ENCODE measurements around the gene MISP.
A peak's percentile ranks its signal among the peaks of the same experiment; 100 is the strongest.

The MISP gene

DNA sequence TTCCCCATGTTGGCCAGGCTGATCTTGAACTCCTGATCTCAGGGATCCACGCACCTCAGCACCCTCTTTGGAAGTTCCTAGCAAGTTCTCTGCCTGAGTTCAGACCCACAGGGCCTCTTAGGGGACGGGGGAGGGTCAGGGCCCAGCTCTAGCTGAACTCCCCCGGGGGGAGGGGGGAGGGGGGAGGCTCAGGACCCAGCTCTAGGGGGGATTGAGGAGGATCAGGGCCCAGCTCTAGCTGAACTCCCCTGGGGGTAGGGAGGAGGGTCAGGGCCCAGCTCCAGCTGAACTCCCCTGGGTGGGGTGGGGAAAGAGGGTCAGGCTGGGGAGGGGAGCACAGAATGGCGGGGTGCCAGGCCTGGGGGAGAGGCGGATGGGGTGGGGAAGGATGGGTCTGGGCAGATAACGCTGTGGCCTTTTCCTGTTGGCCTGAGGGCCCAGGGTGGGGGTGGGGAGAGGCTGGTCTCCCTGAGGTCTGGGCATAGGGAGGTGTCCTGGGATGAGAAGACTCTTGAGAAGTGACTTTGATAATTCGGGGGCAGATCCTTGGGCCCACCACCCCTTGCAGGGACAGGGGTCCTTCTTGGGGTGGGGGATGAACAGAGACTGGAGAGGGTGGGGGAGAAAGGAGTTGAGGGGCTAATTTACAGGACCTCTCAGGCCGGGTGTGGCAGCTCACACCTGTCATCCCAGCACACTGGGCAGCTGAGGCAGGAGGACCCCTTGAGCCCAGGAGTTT lies 40.8 kb downstream of the MISP start:
- peak overlapping the region in 11 of 21 experiments; percentile 28 to 73 (median 52) for H3K27ac ChIP-seq
- H3K4me3 ChIP-seq = no peak overlapping the region

DNA sequence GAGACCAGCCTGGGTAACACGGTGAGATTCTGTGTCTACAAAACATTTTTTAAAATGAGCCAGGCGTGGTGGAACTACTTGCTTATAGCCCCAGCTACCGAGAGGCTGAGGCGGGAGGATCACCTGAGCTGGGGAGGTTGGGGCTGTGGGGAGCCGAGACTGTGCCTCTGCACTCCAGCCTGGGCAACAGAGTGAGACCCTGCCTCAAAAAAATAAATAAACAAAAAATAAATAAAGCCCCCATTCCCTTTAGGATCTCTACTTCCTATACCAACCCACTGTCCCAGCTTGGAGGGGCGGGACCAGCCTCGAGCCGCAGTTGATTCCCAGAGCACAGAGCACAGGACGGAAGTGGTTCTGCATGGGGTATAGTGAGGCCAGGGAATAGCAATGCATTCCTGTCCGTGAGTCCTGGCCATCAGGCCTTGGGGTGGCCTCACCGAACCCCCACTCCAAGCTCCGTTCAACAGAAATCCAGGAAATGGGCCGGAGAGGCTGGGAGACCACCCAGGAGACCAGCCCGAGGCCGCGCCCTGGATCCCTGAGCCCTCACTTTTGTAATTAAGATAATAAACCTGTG lies 41.5 kb downstream of the MISP start:
- Histone ChIP-seq H3K4me3 (no peak overlapping the region), H3K27ac (peak overlapping the region in 10 of 21 experiments; percentile 16 to 73 (median 50))

DNA sequence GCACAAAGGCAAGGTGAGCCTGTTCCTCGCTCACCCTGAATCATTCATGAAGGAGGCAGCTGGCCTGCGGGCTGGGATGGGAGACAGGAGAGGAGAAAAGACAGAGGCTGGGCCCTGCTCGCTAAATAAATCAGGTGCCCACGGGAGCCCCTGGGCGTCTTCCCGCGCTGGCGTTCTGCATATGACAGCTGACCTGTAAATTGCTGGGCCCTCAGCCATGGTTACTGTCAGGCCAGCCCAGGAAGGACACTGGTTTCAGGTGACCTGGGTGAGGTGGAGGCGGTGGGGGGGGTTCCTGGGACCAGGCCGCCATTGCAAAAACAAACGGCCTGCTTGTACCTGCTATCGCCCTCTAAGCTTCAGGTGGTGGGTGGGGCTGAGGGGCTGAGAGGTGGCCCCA lies 42.9 kb downstream of the MISP start:
- Histone ChIP-seq H3K27ac (no peak overlapping the region), H3K4me3 (no peak overlapping the region)

DNA sequence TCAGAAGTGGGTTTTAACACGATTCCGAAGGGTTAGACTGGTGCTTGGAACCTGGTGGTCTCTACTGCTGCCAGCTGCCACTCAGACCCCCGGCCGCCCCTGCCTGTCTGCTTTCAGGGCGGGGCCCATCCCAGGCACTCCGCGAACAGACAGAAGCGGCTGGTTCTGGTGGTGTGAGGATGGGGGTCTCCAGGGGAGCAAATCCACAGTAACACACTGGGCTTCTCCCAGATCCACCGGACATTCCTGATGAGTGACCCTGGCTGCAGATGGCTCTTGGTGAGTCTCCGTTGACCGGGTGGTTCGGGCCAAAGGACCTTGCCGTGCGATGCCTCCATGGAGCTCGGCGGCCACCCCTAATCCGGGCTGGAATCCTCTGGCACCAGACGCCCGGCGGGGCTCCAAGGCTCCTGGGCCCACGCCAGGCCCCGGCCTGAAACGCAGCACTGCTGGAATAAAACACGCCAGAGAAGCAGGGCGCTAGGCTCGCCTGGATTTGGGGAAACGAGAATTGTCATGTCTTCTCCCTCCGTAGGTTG lies 44.2 kb downstream of the MISP start:
- Histone ChIP-seq H3K27ac (peak overlapping the region in 7 of 21 experiments; percentile 3 to 73 (median 37)), H3K4me3 (no peak overlapping the region)

DNA sequence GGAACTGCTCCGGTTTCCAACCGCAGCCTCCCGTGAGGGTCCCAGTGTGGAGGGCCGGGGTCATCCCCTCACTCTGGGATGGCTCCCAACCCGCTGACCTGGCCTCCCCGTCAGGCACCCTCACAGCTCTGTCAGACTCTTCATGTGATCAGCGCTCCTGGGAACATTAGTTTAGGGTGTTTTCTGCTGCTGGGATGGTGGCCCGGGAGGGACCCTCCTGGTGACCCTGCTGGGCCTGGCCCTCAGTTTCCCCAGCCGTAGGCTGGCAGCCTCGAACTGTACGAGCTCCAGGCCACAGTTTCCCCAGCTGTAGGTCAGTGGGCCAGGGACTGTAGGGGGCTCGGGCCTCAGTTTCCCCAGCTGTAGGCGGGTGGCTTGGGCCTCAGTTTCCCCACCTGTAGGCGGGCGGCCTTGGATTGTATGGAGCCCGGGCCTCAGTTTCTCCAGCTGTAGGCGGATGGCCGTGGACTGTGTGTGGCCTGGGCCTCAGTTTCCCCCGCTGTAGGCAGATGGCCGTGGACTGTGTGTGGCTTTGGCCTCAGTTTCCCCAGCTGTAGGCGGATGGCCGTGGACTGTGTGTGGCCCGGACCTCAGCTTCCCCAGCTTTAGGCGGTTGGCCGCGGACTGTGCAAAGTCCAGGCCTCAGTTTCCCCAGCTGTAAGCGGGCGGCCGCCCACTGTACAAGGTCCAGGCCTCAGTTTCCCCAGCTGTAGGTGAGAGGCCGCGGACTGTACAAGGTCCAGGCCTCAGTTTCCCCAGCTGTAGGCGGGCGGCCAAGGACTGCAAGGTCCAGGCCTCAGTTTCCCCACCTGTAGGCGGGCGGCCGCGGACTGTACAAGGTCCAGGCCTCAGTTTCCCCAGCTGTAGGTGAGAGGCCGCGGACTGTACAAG lies 45.0 kb downstream of the MISP start:
- Histone ChIP-seq H3K27ac (peak overlapping the region; percentile 56 to 97 (median 86)), H3K4me3 (peak overlapping the region; percentile 56 to 97 (median 62))

DNA sequence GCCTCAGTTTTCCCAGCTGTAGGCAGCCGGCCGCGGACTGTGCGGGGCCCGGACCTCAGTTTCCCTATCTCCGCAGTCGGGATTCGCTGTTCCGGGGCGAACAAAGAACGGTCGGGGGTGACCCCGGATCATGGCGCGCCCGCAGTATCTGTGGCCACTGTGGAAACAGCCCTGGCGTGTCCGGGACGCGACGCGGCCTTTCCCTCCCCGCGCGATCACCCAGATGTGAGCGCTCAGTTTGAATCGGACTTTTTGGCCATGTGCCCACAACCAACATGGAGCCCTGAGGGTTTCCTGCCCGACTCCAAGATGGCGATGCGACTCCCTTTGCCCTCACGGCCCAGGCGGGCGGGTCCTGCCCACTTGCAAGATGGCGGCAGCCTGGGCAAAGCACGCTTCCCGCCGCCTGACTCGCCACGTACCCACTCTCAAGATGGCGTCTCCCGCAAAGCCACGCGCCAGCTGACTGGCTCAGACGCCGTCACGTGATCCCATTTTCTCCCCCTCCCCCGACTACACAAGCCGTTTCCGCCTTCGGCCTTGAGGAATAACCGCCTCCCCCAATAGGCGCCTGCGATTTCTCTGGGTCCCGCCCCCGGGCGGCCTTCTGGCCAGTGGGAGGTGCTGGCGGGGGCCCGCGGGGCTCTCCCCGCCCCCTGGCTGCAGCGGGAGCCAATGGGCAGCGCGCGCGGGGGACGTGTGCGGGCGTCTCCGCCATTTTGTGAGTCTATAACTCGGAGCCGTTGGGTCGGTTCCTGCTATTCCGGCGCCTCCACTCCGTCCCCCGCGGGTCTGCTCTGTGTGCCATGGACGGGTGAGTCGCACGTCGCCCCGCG lies 46.0 kb downstream of the MISP start, which contains the start of gene PTBP1:
TSS of gene PTBP1 (plus strand) at position 761 of the 836 bp plus-strand sequence. CDS start at position 807, 46 bp downstream.
- peak within 1 kb of the TSS; percentile 73 to 99 (median 95) for H3K4me3 ChIP-seq
- peak within 1 kb of the TSS; percentile 92 to 100 (median 98) for H3K27ac ChIP-seq

DNA sequence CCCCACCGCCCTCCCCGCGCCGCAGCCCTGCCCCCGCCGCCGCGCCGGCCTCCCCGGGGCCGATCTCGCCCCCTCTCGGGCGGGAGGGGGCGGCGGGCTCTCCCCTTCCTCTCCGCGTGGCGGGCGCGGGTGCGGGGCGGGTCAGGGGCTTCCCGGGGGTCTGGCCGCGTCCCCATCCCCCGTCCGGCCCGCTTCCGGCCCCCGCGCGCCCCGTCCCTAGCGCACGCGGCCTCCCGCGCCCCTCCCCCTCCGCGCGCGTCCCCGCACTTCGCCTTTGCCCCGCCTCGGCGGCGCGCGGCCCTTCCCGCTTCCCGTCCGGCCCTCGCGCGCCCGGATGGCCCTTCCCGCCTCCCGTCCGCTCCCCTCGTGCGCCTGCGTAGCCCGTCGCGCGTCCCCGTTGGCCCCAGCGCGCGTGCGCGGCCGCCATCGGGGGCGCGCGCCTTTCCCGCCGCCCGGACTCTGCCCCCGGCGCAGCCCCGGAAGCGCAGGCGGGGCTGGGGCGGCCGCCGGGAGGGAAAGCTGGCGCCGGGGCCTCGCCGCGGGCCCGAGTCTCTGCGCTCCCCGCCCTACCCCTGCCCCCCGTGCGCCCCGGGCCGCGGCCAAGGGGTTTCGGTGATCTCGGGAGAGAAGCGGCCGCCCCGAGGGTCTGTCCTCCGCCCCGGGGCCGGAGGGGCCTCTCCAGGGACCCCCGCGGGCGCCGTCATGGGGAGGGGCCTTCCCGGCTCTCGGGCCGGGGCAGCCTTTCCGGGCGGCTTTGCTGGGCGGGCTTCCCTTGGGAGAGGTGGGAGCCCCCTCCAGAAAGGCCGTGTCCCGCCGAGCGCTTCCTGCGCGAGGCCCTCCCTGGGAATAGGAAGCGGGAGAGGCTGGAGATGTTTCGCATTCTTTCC lies 46.9 kb downstream of the MISP start:
- H3K4me3 ChIP-seq = peak overlapping the region; percentile 73 to 99 (median 95)
- H3K27ac ChIP-seq = peak overlapping the region; percentile 92 to 100 (median 98)

DNA sequence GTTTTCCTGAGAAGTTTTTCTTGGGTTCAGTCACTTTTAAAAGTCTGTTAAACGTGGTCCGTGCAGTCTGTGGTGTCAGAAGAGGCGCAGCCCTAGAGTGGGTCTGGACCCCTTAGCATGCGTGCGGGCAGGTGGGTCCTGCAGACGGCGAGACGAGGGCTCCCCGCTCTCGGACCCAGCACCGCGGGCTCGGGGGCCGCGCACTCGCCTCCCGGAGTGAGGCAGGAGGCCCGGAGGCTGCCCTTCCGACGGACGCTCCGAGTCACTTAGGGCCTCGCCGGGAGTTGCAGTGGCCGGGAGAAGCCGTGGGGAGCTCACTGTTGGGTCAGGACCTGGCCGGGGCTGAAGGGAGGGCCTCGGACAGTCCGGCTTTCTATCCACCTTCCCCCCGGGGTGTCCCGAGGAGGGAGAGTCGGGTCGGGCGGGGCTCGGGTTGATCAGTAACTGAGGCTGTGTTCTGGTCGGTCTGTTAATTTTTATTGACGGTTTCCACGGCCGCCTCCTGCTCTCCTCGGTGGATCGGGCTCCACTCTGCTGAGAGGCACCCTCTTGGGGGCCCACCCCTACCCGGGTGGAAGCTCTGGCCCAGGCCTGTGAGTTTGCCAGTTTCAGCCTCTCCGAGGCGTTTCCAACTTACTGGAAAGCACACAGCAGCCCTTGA lies 47.6 kb downstream of the MISP start:
- H3K27ac ChIP-seq = peak overlapping the region; percentile 92 to 100 (median 98)
- H3K4me3 ChIP-seq = peak overlapping the region; percentile 73 to 99 (median 95)

DNA sequence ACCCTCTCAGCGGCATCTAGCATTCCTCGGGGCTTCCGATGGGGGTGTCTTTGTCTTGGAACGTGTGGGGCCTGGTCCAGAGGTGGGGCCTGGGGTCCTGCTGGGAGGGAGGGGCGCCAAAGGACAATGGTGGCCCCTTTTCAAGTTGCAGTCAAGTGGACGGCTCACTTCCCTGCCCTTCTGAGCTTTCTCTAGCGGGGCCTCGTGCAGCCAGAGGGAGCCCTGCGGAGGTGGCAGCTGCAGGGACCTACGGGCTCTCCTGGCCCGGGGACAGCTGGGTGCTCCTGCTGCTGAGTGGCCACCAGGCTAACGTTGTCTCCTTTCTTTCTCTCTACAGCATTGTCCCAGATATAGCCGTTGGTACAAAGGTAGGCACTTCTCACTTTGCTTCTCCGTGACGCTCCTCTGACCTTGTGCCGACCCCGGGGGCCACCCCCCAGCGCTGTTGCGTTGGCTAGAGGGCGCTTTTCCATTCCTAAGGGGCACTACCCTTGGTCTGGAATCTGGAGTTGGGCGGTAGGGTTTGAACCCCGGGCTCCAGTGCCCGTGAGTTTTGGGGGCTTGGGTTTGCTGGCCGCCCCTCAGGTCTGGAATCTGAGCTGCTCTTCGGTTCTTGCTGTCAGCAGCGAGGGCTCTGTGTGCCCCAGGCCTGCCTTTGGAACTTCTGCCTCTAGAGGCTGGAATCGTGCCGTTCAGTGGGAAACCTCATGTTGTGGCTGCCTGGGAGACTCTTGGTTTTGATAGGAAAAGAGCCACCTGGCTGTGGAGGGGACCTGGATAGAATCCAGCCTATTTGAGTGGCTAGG lies 48.4 kb downstream of the MISP start:
- Histone ChIP-seq H3K27ac (peak overlapping the region in 20 of 21 experiments; percentile 92 to 100 (median 98)), H3K4me3 (peak overlapping the region; percentile 73 to 99 (median 95))

DNA sequence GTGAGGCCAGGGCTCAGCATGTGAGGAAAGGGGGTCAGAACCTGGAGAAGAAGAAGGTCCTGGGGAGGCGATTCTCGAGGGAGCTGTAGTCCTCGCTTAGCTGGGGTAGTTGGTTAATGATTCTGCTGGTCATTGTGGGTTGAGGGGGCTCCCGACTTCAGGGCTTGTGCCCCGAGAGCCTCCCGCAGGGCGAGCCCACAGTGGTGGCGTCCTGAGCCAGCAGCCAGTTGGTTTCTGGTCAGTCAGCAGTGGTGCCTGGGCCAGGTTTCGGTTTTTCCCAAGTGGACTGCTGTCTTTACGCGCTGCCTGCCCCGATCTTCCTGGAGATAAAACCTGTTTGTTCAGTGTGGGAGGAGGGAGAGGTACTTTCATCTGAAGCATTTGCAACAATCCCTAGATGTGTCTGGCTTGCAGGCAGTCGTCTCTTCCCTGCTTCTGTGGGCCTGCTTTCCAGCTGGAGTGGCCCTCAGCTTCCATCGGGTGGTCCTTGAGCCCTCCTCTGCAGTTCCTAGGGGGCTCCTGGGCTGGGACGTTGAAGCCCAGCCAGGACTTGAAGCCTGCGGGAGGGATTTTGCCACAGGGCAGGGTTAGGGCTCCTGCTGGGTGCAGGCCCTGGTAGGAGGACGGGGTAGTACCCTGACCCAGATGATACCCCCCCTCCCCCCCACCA lies 49.6 kb downstream of the MISP start:
- Histone ChIP-seq H3K27ac (peak overlapping the region in 20 of 21 experiments; percentile 8 to 100 (median 66)), H3K4me3 (peak overlapping the region in 5 of 7 experiments; percentile 4 to 30 (median 10))

DNA sequence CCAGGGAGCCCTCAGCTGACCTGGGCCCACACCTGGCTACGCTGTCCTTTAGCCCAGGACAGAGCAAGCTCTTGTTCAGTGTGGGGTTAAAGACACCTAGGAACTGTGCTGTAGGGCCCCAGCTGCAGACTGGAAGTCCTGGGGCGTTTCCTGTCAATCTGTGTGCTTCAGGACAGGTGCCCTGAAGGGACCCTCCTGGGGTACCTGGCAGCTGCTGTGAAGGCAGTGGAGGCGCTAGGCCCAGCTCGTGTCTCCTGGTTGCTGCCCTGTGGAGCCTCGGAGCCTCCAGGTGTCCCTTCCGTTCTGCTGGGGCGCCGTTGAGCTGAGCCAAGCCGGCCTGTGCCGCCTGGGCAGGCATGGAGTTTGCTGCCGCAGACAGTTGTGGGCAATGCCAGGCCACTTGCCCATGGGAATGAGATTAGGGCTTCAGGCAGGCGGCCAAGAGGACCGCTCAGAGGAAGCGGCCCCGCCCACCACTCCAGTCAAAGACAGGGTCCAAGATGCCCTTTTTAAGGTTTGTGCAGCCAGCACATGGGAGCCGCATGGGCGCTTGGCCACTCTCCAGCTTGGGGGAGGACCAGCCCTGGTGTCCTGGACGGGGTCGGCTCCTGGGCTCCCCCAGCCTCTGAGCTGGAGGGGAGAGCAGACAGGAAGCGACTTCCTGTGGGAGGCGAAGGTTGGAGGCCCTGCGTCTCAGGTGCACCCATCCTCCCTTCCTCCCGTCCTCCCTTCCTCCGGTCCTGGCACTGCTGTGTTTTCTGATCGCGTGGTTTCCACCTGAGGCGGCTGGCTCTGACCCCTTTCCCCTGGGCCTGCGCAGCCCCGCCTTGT lies 50.3 kb downstream of the MISP start:
- Histone ChIP-seq H3K4me3 (peak overlapping the region in 6 of 7 experiments; percentile 4 to 30 (median 10)), H3K27ac (peak overlapping the region in 20 of 21 experiments; percentile 6 to 99 (median 62))

DNA sequence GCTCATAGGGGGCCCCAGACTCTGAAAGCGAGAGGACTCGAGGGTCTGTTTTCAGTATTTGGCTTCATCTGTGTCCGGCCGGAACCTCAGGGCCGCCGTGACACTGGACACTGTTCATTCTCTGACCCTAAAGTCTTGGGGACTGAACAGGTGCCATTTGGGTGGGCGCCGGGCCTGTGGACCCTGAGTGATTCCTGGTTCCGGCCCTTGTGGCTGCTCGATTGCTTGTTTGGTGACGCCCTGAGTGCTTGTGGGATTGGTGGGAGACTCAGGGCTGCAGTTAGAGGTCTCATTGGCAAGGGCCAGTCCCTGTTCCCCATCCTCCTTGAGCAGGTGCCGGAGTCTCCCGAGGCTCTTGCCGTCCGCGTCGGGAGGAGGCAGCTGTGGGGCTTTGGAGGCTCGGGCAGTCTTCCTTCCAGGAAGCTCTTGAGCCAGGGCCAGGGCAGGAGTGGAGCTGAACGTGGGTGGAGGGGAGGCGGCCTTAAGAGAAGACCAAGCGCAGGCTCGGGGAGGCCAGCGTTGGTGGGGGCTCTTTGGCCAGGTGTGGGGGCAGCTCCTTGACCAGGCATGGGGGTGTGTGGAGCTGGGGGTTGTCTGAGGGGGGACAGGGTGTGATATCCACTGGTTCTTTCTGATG lies 51.1 kb downstream of the MISP start:
- H3K4me3 ChIP-seq = peak overlapping the region in 4 of 7 experiments; percentile 8 to 30 (median 17)
- H3K27ac ChIP-seq = peak overlapping the region in 13 of 21 experiments; percentile 21 to 99 (median 70)

DNA sequence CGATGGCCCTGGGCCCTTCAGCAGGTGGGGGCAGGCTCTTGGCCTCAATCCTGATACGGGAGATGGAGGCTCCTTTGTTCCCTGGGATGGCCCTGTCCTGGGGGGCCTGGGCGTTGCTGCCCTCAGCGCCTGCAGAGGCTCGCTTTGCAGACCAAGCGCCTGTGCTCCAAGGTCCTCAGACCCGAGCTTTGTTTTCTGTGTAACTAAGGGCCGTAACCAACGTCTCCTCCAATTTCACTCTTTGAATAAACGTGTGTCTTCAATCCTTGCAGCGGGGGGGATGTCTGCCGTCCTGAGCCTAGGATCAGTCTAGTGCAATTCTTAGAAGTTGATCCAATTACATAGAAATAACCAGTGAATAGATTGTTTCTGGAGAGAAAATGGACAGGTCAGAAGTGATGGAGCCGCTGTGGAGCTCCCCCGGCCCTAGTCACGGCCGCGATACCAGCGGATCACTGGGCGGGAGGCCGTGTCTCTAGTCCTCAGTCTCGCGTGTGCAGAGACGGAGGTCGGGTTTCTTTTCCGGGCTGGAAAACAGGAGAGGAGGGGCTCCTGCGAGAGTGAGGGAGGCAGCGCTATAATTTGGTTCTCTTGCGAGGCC lies 51.7 kb downstream of the MISP start:
- H3K27ac ChIP-seq = peak overlapping the region in 7 of 21 experiments; percentile 21 to 99 (median 71)
- peak overlapping the region in 1 of 7 experiments; percentile 25 for H3K4me3 ChIP-seq

DNA sequence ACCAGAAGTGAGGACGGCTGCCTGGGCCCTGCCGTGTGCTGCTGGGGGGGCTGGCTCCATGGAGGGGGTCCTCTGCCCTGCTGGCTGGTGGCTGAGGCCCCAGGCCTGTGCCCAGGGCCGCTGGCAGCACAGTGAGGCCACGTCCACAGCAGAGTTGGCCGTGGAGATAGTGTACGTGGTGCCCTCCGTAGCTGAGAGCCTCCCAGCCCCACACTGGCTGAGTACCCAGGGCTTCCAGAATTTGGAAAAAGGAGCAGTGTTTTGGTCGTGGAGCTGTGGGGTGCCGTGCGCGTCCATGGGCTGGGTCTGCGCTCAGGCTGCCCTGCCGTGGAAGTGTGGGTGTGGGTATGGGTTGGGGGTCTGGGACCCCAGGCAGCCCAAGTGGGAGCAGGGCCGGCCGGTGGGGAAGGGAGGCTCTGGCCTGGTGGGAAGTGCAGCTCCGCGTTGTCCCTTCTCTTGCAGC lies 52.2 kb downstream of the MISP start:
- H3K4me3 ChIP-seq = no peak overlapping the region

More for the DNA sequence above, 52.2 kb downstream of the MISP start:
- no peak overlapping the region for H3K27ac ChIP-seq

Measured in skin epidermis (tissue), 12 donors.